MM.1S (cell line): Measurements from ENCODE around the gene INTS11.

ENCODE experiments used
- CTCF ChIP-seq: fragments of 300-600 bp; sonication (generic); IDR thresholded peaks from 2 replicates; pipeline ENCODE4 v1.5.1; 2016; ENCODE audit warnings: antibody characterized with exemption, low read length, mixed read lengths
- EZH2 ChIP-seq: fragments of 300-600 bp; sonication (generic); optimal IDR thresholded peaks from 2 replicates; pipeline ENCODE3; 2017; ENCODE audit warnings: low read depth, mild to moderate bottlenecking, antibody characterized with exemption, low read length, mixed read lengths
- EZH2phosphoT487 ChIP-seq: fragments of 300-600 bp; sonication (generic); IDR thresholded peaks from 2 replicates; pipeline ENCODE4 v1.6.1; 2018; ENCODE audit warnings: antibody characterized with exemption, low read length

- TF ChIP-seq CTCF (no peak), EZH2 (no peak), EZH2phosphoT487 (no peak)
Measured at GRCh38 chr1:1364266-1364665, 39.8 kb upstream of the INTS11 start.
